Myocyte (in vitro differentiated cells): ENCODE data around the gene COG7. TPM values are rescaled to one million over a fixed set of nuclear protein-coding genes. Genes with fewer than 3 reads are reported as not detected.
"Not testable (repeated sequence)": the region's sequence is repeated elsewhere in the genome, so short reads cannot be mapped to it uniquely, and the experiment has no call there.

Experiments used
- DNase-seq: peaks from one replicate; pipeline ENCODE4 v3.0.0-alpha.2; 2012; ENCODE audit warnings: low read depth
- total RNA-seq: library from RNA; depleted of rRNA; stranded (reverse); fragments of >200 nt; gene quantifications from 2 replicates; pipeline ENCODE4 v1.2.3, GENCODE V29; 2014

Gene COG7
- total RNA-seq, 1 donor from 2014 or later = 14.3 TPM

DNA sequence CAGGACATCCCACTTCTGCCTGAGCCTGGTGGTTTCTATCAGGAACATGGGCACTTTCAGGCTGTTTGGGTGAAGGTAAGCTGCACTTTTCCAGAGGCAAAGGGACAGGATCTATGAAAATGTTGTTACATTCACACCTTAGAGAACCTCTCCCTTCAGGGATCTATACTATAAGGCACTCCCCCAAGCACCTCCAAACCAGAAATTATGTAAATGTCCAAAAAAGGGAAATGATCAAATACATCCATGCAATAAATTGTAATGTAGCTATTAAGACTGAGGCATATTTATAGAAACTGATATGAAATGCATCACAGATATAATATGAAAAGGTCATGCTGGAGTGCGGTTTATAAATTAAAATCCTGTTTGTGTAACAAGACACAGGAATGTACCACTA lies 23.3 kb upstream of the COG7 start:
- no peak for DNase-seq

DNA sequence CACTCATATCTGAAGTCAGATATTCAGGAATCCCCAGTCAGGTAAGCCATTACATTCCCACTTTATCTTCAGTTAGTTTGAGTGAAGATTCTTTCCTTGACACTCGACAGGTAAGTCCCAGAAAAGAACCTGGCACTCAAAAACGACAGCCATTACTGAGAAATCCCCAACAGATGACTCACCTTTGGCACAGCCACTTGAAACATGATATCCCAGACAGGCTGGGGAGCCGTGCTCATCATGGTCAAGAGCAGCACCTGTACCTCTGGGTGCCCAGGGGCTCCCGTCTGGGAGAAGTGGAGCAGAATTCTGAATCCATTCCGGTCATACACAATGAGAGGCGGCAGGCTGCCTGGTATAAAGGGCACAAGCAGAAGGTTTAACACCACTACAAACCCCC lies 16.8 kb upstream of the COG7 start:
- DNase-seq = peak; percentile 23

DNA sequence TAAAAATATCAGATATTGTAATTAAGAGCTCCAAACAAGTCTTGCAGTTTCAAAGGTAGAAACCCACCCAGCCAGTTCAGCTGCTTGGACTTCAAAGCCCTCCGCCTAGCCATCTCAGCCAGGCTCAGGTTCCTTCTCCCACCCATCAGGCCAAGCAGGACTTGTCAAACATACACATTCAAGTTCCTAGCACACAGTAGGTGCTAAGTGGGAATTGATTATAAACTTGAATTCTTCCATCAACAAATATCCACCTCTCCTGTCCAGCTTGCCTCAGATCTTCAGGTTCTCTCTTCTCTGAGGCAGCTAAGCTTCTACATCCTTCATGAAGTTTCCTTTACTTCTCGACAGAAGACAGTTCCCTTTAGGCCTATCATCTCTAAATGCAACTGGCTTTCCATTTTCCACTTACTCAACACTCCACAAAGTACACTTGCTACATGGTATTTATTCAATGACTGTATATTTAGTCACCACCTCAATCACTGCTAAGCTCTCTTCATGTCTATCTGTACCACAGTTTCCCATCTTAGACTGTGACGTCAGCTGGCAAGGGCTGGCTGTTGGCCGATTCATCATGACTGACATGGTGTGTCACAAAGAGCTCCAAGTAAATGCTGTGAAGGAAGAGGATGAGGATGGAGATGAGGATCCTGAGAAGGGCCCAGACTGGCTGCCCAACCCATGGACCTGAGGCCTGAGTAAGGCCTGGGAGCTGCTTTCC lies 13.3 kb upstream of the COG7 start:
- DNase-seq = peak; percentile 83

DNA sequence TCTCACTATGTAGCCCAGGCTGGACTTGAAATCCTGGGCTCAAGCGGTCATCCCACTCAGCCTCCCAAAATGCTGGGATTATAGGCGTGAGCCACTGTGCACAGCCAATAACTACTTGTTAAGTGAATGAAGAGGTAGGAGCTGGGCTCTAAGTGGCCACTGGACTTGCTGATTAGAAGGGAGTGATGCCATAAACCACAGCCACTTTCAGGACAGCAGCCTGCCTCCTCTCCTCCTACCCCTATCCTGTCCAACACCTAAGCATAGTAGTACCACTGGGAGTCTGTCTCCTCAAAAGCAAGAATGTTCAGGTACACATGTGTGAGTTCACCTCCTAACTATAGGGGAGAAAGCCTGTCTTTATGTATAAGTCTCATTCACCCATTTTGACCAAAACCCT lies 12.2 kb upstream of the COG7 start:
- no peak for DNase-seq

DNA sequence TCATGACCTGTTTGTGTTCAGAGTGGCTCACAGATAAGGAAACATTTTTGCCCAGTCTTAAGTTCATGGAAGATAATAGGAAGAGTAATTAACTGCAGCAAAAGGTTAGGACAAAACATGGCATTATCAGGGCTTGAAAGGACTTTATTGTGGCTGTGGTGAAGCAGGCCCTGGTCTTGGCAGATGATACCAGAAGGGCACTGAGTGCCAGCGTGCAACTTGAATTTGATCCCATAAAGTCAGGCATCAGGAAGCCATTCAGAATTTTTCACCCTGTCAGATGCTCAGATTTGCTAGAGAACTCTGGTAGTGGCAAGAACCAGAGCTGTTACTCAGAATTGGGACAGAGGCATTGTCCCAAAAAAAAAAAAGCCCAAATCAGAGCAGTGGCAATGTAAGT lies 11.2 kb upstream of the COG7 start:
- DNase-seq = no peak

DNA sequence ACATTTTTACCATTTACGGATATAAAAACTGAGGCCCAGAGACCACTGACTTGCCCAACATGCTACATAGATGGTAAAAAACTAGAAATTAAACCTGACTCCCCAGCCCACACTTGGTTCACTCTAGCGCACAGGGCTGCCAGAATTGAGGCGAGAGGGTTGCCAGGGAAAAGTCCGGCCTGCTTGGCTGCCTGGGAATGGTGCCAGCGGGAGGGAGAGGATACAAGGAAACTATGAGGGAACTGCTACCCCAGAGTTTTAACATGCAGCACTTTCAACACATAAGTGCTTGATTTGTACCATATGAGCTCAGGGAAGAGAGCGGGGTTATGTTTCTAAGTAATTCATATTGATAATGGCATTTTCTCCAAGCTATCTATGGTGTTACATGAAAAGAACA lies 10.0 kb upstream of the COG7 start:
- not testable (repeated sequence) for DNase-seq

DNA sequence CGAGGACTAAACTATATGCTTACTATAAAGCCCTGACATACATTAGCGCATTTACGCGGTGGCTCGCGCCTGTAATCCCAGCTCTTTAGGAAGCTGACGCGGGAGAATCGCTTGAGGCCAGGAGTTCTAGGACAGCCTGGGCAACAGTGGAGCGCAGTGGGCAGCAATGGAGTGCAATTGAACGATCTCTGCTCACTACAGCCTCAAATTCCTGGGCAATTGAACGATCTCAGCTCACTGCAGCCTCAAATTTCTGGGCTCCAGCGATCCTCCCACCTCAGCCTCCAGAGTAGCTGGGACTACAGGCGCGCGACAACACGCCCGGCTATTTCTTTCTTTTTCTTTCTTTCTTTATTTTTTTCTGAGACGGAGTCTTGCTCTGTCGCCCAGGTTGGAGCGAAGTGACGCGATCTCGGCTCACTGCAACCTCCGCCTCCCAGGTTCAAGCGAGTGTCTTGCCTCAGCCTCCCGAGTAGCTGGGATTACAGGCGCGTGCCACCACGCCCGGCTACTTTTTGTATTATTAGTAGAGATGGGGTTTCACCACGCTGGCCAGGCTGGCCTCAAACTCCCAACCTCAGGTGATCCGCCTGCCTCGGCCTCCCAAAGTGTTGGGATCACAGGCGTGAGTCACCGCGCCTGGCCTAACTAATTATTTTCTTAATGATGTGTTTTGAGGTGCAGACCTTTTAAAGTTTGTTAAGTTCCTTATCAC lies 506 bp upstream of the COG7 start:
- no peak for DNase-seq

DNA sequence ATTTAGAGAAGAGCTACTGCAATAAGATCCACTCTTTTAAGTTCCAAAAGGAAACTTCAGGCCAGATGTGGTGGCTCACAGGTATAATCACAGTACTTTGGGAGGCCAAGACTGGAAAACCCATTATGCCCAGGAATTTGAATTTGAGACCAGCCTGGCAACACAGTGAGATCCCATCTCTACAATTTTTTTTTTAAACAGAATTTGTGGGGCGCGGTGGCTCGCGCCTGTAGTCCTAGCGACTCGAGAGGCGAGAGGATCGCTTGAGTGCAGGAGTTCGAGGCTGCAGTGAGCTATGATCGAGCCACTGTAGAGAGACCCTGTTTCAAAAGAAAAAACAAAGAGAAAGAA lies 793 bp downstream of the COG7 start:
- DNase-seq = no peak

DNA sequence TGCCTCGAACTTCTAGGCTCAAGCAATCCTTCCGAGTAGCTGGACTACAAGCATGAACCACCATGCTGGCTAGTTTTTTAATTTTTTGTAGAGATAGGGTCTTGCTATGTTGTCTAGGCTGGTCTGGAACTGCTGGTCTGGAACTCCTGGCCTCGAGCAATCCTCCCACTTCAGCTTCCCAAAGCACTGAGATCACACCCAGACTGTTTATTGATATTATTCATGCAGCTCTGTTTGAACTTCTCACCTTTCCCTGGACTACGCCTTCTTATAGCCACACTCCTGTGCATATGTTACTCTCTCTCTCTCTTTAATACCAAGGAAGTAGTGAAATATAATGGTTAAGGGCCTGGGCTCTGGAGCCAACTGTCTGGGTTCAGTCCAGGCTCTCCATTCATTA lies 4.6 kb downstream of the COG7 start:
- DNase-seq = no peak

DNA sequence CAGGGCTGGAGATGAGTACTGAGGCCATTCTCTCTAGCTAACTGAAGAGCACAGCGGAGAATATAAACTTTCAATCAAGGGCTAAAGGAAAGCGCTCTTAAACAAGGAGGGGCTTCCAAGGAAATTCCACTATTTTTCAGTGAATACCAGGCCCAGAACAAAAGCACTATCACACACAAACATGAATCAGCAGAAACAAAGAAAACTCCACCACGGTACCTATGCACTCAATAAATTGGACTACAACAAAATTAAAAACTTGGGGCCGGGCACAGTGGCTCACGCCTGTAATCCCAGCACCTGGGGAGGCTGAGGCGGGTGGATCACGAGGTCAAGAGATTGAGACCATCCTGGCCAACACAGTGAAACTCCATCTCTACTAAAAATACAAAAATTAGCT lies 15.4 kb downstream of the COG7 start:
- not testable (repeated sequence) for DNase-seq

DNA sequence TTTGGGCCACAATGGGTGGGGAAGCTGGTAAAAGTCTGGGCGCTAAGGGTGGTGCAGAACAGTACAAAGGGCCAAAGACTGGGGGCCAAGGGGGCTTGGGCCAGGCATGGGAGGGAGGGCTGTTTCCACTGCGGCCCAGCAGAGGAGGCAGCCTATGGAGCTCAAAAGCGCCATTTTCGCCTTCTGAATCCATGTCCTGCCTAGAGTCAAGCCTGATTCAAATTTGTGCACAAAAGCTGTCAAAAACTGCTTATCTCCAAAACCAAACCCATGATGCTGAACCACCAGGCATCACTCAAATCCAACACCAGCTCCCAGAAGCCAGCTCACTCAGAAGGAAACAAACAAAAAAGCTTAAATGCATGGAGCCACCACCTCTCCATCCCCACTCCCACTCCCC lies 16.0 kb downstream of the COG7 start:
- DNase-seq = no peak

DNA sequence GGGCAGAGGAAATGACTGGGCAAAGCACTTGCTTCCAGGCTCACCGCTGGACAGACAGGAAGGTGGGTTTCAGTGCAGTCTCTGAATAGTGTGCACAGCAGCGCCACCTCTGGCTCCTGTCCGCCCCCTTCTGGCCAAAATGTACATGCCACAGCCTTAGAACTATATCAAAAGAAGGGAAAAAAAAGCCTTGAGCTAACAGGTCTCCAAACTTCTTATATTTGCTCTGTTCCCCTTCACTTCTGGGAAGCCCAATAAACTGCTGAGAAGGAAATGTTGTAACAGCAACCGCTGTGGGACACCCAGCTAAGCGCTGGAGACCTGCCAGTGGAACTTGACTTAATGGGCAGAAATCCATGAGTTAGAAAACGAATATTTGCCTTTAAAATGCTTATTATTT lies 17.5 kb downstream of the COG7 start:
- peak; percentile 41 for DNase-seq

DNA sequence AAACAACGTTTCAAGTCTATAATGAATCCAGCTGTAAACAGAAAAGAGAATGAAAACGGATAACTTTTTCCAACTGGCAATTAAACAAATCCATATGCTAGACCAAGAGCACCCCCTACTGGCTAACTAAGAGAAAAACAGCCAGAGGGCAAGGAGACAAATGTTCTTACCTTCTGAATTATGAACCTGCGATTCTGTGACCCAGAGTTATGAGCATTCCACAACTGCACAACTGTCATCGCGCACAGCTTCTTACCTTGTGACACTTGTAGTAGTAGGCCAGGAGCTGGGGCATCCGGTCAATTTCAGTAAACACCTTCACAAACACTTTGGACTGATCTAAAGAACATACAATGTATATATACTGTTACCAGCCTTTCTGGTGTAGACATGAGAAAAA lies 18.6 kb downstream of the COG7 start:
- peak; percentile 77 for DNase-seq

DNA sequence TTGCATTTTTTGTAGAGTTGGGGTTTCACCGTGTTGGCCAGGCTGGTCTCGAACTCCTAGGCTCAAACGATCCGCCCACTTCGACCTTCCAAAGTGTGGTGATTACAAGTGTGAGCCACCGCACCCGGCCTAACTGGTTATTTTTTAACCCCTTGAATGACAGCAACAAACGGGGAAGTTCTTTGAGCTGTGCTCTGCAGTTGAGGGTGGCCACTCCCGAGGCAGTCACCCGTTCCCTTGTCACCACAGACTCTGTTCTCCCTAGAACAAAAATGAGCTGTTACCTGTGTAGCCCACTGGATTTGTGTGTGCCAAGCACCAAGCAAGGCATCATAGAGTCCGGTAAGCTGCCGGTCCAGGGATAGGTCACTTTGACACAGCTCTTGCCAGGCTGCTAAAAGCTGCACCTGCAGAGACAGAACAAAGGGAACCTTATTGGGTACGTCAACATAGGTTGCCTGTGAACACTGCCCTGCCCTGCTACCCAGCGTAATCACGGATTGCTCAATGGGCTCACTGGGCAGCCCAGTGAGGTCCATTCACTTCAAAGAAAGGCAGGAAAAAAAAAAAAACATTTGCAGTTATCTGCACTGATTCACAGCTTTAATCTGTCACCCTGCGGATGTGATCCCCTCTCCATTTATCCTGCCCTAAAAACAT lies 19.6 kb downstream of the COG7 start:
- DNase-seq = no peak

DNA sequence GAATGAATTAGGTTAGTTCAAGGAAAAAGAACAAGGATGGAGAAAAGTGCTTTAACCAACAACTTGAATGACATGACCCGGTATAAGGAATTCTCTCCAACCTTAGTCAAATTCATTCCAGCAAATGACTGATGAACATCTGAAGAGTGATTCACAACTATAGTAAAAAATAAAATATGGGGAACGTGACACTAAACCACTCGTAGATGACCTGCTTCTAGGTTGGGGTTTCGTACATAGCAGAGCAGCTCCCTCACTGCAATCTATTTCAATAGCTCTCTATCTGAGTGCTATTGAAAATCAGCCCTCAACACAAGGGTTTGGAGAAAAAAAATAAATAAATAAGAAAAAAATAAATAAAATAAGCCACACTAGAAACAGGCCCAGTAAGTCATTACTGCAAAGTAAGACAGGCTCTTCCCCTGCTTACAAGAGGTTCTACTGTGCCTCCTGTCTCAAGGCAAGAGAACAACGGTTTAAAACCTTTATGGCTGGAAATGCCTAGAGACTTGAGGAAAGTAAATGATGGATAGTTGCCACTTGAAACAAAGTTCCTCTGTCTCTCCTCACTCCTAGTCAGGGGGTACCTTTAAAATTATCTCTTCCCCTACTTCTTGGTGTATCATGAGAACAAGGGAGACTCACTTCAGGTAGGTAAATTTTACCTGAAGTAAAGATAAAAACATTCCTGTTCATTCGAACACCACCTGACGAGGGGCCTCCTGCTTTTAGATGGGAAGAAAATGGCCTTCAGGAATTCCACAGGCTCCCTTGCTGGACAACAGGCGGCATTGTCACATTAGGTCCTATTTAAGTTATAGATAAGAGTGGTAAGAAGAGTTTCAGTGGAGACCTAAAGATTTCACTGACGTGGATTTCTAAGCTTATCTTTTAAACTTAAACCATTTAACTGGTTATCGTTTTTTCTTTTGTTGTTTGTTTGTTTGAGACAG lies 20.5 kb downstream of the COG7 start:
- DNase-seq = no peak

DNA sequence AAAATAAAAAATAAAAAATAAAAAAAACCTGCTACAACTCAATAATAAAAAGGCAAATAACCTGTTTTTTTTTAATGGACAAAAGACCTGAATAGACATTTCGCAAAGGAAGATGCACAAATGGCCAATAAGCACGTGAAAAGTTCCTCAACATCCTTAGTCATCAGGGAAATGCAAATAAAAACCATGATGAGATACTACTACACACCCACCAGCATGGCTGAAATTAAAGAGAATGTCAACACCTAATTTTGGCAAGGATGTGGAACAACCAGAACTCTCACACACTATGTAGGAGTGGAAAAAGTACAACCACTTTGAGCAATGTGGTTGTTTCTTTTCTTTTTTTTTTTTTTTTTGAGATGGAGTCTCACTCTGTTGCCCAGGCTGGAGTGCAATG lies 24.6 kb downstream of the COG7 start:
- no peak for DNase-seq

DNA sequence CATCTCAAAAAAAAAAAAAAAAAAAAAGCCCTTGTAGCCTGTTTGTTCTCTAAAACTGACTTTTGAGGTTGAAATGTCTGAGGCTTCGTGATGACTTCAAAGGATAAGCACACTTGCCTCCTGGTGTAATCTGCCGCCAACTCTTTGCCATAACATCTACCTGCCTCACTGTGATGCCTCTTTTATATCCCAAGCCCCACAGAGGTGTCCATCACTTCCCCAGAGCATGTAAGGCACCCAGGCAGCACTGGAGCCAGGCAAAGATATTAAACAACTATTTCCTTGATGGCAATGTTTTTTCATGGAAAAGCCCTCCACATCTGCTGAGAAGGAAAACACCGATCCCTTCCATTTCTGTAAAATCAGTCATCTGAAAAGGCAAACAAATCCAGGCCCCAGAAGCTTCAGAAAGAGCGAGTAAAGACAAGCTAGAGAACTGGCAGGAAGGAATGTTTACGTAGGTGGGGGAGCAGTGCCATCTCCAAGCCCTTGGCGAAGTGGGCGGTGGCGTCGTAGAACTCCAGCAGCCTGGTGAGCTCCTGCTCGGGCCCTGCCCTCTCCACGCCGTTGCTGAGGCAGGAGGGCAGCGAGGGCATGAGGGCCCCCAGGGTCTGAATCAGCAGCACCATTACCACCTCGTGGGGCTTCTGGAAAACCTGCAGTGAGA lies 28.6 kb downstream of the COG7 start:
- no peak for DNase-seq

DNA sequence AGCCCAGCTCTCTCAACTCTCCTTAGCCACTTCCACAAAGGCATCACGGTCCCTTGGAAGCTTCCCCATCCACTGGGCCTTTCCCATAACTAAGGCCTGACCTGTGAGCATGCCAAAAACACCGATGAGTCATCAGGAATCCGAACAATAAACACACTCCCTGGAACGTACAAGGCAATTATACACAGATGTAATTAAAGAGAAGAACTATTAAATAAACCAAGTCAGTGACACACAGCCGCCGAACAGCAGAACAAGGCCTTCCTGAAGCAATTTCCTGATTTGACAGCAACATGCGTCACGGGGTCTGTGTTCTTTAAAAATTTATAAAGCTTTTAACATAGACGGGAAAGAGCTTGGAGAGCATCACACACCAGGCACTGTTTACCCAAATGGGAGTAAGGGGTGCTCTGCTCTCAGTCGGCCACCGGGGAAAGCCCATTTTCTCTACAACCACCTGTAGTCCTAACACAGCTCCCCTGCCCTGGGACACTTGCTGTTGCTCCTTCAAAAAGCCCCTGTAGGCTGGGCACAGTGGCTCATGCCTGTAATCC lies 29.4 kb downstream of the COG7 start:
- DNase-seq = peak; percentile 75

DNA sequence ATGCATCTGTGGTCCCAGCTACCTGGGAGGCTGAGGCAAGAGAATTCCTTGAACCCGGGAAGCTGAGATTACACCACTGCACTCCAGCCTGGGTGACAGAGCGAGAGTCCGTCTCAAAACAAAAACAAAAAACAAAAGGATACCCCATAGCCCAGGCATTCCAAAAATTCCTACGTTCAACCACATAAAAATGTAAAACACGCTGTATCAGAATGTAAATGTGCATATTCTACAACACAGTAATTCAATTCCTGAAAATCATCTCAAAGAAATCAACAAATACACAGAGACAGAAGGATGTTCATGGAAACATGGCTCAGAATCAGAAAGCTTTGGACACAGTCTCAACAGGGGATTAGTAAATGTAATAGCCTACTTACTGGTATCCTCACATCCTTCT lies 33.0 kb downstream of the COG7 start:
- peak; percentile 20 for DNase-seq

DNA sequence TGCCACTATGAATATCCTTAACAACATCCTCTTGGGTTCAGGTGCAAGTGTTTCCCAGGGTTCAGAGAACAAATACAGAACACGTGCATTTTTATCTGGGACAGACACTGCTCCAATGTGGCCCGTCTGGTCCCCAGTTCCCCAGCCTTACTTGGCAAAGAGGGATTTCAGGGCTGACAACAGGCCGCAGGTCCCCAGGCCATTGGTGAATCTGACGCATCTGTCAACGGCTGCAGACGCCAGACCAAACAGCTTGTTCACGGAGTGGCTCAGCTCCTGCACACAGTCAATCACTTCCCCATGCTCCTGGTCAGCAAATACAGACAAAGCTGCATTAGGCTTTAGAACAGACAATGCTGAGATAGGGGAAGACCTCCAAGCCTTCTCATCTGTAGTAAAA lies 36.2 kb downstream of the COG7 start:
- no peak for DNase-seq

DNA sequence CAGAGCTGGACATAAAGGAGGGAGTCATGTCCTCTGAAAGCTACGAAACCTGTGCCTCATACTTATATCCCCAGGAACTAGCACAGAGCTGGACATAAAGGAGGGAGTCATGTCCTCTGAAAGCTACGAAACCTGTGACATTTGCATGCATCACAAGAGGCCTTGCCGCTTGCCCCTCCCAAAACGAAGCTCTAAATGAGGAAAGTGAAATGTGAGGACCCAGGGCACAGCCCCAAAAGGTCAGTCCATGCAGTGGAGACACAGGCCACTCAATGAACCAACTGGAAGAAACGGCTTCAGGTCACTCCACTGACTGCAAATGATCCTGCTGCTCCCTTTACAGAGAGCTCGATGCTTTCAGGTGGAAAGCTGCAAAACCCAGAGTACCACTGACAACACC lies 38.3 kb downstream of the COG7 start:
- DNase-seq = no peak
